ENCODE measurements around the gene NBEA.
"Not testable (repeated sequence)": the region's sequence is repeated elsewhere in the genome, so short reads cannot be mapped to it uniquely, and the experiment has no call there.

NBEA gene

DNA sequence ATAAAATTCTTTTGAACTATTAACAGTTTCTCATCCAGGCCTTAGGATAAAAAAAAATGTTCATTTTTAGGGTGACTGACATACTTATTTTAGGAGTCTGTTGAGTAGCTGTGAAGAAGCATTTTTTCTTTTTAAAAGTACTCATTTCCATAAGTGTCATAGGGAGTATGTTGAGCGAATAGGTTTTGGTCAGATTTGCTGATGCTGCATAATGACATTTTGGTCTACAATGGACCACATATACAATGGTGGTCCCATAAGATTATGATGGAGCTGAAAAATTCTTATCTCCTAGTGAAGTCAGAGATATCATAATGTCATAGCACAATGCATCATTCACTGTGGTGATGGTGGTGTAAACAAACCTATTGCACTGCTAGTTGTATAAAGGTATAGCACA, 17.4 kb downstream of the NBEA start:
- DNase-seq (ENCODE audit: low read depth in 2 of 2): no peak

DNA sequence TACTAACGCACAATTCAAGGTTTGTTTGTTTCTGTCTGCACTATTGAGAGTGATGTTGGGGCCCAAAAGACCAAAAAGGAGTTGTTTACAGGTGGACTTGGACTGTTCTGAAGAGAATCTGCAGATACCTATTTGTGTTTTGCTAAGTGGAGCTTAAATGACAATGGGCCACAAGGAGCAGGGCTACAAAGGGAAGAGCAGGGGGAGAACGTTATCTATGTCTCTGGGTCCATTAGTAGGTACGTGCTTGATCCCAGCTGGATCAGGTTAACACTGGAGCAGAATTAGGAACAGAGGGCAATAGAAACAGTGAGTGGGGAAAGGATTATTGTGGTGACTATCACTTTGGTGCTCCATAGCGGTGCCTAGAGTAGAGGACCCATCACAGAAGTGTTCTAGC, 22.5 kb downstream of the NBEA start:
- no peak for DNase-seq (ENCODE audit: low read depth in 2 of 2)

DNA sequence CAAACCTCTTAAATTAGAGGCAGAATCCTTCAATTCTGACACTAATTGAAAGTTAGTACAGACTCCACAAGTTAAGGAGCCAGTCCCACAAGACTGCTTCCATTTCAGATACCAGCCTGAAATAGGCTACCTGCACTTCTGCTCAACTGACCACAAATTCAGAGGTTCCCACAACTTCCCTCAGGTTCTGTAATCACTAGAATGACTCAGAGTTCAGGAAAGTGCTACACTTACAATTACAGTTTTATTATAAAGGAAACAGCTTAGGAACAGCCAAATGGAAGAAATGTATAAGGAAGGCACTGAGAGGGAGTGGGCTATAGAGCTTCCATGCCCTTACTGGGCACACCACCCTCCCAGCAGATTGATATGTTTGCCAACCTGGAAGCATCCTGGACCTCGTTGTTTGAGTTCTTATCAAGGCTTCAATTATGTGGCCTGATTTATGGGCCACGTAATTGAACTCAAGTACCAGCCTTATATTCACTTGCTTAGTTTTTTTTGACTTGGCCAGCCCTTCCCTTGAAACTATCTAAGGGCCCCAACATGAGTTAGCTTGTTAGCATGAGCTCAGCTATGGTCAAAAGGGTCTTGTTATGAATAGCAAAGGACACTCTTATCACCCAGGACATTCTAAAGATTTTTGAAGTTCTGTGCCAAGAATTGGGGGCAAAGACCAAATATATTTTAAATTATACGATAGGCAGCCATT, 25.9 kb downstream of the NBEA start:
- no peak for DNase-seq (ENCODE audit: low read depth in 2 of 2)

DNA sequence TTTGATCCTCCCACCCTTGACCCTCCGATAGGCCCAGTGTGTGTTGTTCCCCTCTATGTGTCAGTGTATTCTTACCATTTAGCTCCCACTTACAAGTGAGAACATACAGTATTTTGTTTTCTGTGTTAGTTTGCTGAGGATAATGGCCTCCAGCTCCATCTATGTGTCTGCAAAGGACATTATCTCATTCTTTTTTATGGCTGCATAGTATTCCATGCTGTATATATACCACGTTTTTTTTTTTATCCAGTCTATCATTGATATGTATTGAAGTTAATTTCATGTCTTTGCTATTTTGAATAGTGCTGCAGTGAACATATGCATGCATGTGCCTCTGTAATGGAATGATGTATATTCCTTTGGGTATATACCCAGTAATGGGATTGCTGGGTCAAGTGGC, 27.5 kb downstream of the NBEA start:
- DNase-seq (ENCODE audit: low read depth in 2 of 2): not testable (repeated sequence)

DNA sequence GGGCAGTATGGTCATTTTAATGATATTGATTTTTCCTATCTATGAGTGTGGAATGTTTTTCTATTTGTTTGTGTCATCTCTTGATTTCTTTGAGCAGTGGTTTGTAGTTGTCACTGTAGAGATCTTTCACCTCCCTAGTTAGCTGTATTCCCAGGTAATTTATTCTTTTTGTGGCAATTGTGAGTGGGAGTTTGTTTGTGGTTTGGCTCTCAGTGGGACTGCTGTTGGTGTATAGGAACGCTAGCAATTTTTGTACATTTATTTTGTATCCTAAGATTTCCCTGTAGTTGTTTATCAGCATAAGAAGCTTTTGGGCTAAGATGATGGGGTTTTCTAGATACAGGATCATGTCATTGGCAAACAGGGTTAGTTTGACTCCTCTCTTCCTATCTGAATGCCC, 28.9 kb downstream of the NBEA start:
- DNase-seq (ENCODE audit: low read depth in 2 of 2): no peak

DNA sequence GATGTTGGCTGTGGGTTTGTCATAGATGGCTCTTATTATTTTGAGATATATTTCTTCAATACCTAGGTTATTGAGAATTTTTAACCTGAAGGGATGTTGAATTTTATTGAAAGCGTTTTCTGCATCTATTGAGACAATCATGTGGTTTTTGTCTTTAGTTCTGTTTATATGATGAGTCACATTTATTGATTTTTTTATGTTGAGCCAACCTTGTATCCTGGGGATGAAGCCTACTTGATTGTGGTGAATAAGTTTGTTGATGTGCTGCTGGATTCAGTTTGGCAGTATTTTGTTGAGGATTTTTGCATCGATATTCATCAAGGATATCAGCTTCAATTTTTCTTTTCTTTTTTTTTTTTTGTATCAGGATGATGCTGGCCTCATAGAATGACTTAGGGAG, 29.4 kb downstream of the NBEA start:
- no peak for DNase-seq (ENCODE audit: low read depth in 2 of 2)

DNA sequence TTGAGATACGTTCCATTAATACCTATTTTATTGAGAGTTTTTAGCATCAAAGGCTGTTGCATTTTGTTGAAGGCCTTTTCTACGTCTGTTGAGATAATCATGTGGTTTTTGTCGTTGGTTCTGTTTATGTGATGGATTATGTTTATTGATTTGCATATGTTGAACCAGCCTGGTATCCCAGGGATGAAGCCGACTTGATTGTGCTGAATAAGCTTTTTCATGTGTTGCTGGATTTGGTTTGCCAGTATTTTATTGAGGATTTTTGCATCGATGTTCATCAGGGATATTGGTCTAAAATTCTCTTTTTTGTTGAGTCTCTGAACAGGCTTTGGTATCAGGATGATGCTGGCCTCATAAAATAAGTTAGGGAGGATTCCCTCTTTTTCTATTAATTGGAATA, 43.1 kb downstream of the NBEA start:
- not testable (repeated sequence) for DNase-seq (ENCODE audit: low read depth in 2 of 2)

DNA sequence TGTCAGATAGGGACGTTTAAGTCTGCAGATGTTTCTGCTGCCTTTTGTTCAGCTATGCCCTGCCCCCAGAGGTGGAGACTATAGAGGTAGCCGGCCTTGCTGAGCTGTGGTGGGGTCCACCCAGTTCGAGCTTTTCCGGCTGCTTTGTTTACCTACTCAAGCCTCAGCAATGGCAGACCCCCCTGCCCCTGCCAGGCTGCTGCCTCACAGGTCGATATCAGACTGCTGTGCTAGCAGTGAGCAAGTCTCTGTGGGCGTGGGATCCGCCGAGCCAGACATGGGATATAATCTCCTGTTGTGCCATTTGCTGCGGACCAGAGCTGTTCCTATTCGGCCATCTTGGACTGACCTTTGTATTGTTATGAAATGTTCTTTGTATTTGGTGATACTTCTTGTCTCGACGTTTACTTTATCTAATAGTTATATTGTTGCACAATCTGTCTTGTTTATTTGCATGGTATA, 46.3 kb downstream of the NBEA start:
- DNase-seq (ENCODE audit: low read depth in 2 of 2): no peak

DNA sequence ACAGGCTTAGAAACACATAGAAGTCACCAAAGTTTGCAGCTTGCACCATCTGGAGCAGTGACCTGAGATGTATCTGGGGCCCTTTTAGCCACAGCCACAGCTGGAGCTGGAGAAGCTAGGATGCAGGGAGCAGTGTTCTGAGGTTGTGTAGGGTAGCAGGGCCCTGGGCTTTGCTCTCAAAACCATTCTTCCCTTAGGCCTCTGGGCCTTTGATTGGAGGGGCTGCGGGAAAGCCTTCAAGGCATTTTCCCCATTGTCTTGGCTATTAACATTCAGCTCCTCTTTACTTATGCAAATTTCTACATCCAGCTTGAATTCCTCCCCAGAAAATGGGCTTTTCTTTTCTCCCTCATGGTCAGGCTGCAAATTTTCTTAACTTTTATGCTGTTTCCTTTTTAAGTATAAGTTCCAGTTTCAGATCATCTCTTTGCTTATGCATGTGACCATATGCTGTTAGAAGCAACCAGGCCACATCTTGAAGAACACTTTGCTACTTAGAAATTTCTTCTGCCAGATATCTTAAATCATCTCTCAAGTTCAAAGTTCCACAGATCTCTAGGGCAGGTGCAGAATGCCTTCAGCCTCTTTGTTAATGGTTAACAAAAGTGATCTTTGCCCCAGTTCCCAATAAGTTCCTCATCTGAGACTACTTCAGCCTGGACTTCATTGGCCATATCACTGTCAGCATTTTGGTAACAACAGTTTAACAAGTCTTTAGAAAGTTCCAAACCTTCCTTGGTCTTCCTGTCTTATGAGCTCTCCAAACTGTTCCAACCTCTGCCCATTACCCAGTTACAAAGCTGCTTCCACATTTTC, 48.5 kb downstream of the NBEA start:
- no peak for DNase-seq (ENCODE audit: low read depth in 2 of 2)

DNA sequence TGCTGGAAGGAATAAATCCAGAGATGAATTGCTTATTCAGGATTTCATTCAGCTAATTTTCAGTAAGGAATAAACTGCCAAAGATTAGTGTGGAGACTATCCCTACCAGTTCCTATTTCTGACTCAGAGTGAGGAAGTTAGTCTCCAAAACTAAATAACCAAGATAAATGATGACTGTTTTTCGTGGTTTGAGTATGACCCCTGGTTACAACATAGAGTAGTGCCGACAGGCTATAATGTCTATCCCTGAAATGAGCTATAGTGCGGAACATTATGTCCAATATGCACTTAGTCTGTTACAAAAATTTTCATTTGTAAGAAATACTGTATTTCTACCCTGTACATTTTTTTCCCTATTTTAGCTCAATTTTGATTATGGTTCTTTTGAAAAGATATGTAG, 51.4 kb downstream of the NBEA start:
- no peak for DNase-seq (ENCODE audit: low read depth in 2 of 2)

DNA sequence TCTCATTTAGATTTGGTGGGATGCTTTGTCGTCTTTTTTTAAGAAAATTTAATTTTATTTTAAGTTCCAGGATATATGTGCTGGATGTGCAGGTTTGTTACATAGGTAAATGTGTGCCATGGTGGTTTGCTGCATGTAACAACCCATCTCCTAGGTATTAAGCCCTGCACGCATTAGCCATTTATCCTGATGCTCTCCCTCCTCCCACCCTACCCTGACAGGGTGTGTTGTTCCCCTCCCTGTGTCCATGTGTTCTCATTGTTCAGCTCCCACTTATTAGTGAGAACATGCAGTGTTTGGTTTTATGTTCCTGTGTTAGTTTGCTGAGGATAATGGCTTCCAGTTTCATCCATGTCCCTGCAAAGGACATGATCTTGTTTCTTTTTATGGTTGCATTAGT, 61.7 kb downstream of the NBEA start:
- DNase-seq (ENCODE audit: low read depth in 2 of 2): not testable (repeated sequence)

DNA sequence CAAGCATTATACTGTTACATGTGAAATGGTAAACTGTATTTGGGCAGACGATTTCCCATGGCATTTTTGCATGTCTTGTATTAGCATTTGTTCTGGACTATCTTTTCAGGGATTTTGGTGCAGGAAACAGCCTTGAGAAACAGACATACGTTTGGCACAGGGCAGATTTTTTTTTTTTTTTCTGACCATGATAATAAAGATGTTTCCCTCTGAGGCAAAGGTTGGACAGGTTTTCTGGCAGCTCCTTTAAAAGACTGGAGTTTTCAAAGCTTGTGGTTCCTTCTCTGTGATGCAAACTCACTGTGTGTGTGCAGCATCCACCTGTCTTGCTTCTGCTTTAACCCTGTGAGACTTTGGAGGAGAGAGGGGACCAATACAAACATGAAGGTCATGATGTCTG, 63.0 kb downstream of the NBEA start:
- DNase-seq (ENCODE audit: low read depth in 2 of 2): no peak

DNA sequence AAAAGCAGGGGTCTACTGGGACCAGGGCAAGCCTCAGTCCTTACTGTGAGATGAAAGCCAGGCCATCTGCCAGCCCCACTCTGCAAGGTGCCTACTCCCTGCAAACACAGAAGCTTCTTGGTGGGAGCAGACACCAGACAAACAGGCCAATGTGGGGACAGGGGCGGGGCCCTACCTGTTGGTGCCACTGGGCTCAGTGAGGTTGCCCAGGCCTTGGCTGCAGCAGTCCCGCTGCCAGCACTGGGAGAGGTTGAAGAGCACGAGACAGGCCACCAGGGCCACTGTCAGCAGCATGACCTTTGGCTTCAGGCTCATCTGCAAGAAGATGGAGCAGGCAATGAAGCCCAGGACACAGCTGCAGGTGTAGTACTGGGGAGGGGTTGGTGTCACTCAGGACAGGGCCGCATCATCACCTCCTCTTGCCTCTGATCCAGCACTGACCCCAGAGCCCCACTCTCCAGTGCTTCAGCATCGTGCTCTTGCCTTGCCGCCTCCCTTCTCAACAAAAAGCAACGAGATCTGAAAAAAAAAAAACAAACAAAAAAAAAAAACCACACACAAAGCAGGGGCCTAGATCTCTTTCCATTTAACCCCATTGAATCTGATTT, 72.6 kb downstream of the NBEA start:
- DNase-seq (ENCODE audit: low read depth in 2 of 2): no peak

DNA sequence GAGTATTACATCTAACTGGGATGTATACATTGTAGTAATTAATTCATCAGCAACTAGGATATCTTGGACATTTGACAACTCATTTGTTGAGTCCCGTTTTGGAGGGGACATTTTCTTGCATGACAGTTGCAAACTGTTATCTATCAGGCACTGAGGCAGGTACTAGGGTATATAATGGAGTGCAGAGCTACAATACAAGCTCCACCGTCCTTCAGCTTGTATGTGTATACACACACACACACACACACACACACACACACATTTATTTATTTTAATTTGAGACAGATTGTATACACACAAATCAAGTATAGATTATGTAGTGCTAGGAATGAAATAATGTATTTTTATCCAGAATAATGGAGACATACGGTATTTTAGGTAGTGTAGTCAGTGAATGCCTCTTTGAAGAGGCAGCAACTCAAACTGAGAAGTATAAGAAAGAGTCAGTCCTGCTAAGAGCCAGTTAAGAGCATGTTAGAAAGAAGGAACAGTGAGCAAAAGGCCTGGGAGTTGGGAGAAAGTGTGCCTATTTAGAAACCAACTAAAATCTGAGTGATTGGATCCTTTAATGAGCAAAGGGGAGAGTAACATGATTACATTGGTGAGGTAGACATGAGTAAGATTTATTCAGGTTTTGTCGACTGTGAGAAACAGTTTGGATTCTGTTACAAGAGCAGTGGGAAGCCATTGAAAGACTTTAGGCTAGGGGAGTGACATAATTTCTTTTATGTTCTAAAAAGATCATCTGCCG, 74.5 kb downstream of the NBEA start:
- DNase-seq (ENCODE audit: low read depth in 2 of 2): no peak

DNA sequence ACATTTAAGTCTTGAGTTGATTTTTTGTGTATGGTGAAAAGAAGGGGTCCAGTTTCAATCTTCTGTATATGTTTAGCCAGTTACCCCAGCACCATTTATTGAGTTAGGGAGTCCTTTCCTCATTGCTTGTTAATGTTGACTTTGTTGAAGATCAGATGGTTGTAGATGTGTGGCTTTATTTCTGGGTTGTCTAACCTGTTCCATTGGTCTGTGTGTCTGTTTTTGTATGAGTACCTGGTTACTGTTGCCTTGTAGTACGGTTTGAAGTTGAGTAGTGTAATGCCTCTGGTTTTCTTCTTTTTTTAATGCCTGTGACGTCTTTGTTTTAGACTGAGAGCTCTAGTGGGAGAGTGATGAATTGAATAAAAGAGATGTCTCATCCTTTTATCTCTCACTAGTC, 83.2 kb downstream of the NBEA start:
- no peak for DNase-seq (ENCODE audit: low read depth in 2 of 2)

DNA sequence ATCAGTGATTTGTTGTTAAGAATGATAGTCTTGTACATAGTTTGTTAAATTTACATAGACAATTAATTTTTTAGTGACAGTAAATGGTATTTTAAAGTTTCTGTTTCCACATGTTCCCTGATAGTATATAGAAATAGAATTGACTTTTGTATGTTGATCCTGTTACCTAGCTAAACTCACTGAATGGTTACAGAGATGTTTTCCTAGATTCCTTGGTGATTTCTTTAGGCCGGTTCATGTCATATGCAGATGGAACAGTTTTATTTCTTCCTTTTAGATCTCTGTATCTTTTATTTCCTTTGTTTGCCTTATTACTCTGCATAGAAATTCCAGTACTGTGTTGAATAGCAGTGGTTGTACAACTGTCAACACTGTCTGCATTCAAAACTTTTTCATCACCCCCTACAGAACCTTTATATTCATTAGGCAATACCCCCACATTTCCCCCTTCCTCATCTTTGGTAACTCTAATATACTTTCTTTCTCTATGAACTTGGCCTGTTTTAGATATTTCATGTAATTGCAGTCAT, 86.3 kb downstream of the NBEA start:
- no peak for DNase-seq (ENCODE audit: low read depth in 2 of 2)

DNA sequence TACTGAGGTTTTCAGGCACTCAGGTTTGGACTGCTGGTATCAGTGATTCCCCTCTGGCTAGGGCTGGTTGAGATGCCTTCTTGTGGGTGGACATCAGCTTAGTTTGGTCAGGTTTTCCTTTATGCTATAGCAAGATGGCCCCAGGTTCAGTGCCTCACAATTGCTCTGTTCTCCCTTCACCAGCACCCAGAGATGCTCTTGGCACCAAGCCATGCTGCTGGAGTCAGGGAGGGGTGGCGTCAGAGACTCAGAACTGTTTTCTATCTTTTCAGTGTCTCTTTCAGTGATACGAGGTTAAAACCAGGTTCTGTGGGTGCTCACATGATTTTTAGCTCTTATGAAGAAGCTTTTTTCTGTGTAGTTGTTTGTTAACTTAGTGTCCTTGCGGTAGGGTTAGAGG, 96.9 kb downstream of the NBEA start:
- no peak for DNase-seq (ENCODE audit: low read depth in 2 of 2)

DNA sequence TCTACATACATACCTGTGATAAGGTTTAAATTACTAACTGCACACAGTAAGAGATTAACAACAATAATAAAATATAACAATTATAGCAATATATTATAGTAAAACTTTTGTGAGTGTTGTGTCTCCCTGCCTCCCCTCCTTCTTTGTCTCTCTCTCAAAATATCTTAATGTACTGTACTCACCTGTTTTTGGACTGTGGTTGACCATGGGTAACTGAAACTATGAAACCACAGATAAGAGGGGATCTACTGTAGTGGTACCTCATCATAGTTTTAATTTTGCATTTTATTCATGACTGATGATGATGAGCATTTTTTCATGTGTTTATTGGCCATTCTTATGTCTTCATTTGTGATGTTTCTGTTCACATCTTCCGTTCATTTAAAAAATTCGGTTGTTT, 104.5 kb downstream of the NBEA start:
- no peak for DNase-seq (ENCODE audit: low read depth in 2 of 2)

DNA sequence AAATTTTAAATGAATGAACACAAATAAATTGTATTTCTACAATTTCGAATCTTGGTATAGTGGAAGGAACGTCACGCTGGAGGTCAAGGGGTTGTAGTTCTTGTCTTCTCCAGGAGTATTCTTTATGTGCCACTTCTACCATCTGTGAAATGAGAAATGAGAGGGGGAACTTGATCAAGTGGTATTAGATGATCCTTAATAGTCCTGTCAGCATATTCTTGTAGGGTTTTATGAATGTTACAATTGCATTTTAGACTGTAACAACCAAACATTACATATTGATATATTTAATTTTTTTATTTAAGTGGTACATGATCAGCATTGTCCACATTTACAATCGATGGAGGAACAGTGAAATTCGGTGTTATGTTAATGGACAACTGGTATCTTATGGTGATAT, 113.6 kb downstream of the NBEA start:
- no peak for DNase-seq (ENCODE audit: low read depth in 2 of 2)

DNA sequence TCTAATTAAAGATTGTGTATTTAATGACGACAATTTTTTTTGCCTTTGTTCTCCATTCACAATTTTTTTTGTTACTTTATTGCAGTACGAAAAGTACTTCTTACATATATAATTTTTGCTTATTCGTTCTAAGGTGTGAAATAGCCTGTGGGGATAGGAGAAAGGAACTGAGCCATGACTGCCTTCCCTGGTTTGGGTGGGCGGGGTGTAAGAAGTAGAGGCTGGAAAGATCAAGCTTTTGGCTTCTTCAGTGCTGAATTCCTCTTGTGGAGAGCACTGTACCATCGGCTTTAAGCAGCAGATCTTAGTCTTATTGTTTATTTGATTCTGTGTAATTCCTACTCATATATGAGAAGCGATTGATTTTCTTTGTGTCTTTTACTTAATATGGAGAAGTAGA, 115.8 kb downstream of the NBEA start:
- DNase-seq (ENCODE audit: low read depth in 2 of 2): no peak

DNA sequence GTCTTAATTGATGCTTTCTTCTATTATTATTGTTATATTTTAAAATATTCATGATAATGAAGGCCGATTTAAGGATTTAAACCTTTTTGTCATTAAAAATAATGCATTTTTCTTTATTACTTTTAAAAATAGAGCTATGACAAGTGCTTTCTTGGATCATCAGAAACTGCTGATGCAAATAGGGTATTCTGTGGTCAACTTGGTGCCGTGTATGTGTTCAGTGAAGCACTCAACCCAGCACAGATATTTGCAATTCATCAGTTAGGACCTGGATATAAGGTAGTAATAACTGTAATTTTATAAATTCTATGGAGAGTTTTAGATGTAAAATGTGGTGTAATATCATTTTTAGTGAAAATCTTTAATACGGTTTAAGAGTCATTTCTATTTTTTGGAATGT, 116.5 kb downstream of the NBEA start:
- not testable (repeated sequence) for DNase-seq (ENCODE audit: low read depth in 2 of 2)

DNA sequence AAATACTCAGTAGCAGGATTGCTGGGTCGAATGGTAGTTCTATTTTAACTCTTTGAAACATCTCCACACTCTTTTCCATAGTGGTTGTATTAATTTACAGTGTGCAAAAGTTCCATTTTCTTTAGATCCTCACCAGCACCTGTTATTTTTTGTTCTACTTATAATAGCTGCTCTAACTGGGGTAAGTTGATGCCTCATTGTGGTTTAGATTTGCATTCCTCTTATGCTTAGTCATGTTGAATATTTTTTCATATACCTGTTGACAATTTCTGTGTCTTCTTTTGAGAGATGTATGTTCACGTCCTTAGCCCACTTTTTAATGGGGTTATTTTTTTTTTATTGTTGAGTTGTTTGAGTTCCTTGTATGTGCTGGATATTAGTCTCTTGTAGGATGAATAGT, 144.6 kb downstream of the NBEA start:
- DNase-seq (ENCODE audit: low read depth in 2 of 2): no peak
